H9 (cell line): Measurements from ENCODE around the gene ALAD. TPM values are rescaled to one million over a fixed set of nuclear protein-coding genes. Genes with fewer than 3 reads are reported as not detected.

Experiments
- DNase-seq: peaks from one replicate; pipeline ENCODE4 v3.0.0-alpha.2; 2017
- H2AFZ ChIP-seq: one replicate; pipeline ENCODE4 v1.6.1; 2013; ENCODE audit warnings: mild to moderate bottlenecking, low read length, control low read depth, moderate library complexity
- H2AK5ac ChIP-seq: 2 replicates; pipeline ENCODE4 v1.6.1; 2013; ENCODE audit warnings: low read length, control low read depth, mixed read lengths; ENCODE audit not compliant: insufficient read length
- H2BK120ac ChIP-seq: one replicate; pipeline ENCODE4 v1.6.1; 2013; ENCODE audit warnings: low read depth, mild to moderate bottlenecking, low read length, control low read depth, inconsistent platforms; ENCODE audit not compliant: poor library complexity, severe bottlenecking
- H2BK12ac ChIP-seq: 2 replicates; pipeline ENCODE4 v1.6.1; 2013; ENCODE audit warnings: low read length, control low read depth, mixed read lengths, low read depth; ENCODE audit not compliant: insufficient read length
- H2BK15ac ChIP-seq: 2 replicates; pipeline ENCODE4 v1.6.1; 2013; ENCODE audit warnings: low read depth, low read length, control low read depth
- H2BK20ac ChIP-seq: one replicate; pipeline ENCODE4 v1.6.1; 2013; ENCODE audit warnings: low read depth, mild to moderate bottlenecking, low read length, control low read depth, inconsistent platforms; ENCODE audit not compliant: poor library complexity, severe bottlenecking
- H2BK5ac ChIP-seq: 2 replicates; pipeline ENCODE4 v1.6.1; 2013; ENCODE audit warnings: low read length, control low read depth, mixed read lengths; ENCODE audit not compliant: insufficient read length
- H3K14ac ChIP-seq: 2 replicates; pipeline ENCODE4 v1.6.1; 2013; ENCODE audit warnings: low read length, control low read depth; ENCODE audit not compliant: insufficient read depth
- H3K18ac ChIP-seq: 2 replicates; pipeline ENCODE4 v1.6.1; 2013; ENCODE audit warnings: low read depth, mild to moderate bottlenecking, mixed read lengths, low read length, control low read depth; ENCODE audit not compliant: insufficient read length
- H3K23ac ChIP-seq: 2 replicates; pipeline ENCODE4 v1.6.1; 2013; ENCODE audit warnings: low read length, control low read depth, mixed read lengths, low read depth; ENCODE audit not compliant: insufficient read length
- H3K23me2 ChIP-seq: 2 replicates; pipeline ENCODE4 v1.6.1; 2013; ENCODE audit warnings: low read depth, mild to moderate bottlenecking, mixed read lengths, low read length, control low read depth; ENCODE audit not compliant: insufficient read length, poor library complexity, severe bottlenecking
- H3K27ac ChIP-seq: 2 replicates; pipeline ENCODE4 v1.5.1; 2013; ENCODE audit warnings: low read length, control low read depth, mixed read lengths, low read depth; ENCODE audit not compliant: insufficient read length
- H3K27me3 ChIP-seq: 2 replicates; pipeline ENCODE4 v1.6.1; 2013; ENCODE audit warnings: low read length, control low read depth, inconsistent platforms; ENCODE audit not compliant: insufficient read depth
- H3K4ac ChIP-seq: 2 replicates; pipeline ENCODE4 v1.6.1; 2013; ENCODE audit warnings: low read depth, mild to moderate bottlenecking, control low read depth, inconsistent platforms, low read length, moderate library complexity
- H3K4me1 ChIP-seq: 2 replicates; pipeline ENCODE4 v1.6.1; 2013; ENCODE audit warnings: low read length, control low read depth, inconsistent platforms; ENCODE audit not compliant: insufficient read depth
- H3K4me2 ChIP-seq: 2 replicates; pipeline ENCODE4 v1.6.1; 2013; ENCODE audit warnings: low read length, control low read depth, mixed read lengths; ENCODE audit not compliant: insufficient read length, insufficient read depth
- H3K56ac ChIP-seq: 2 replicates; pipeline ENCODE4 v1.6.1; 2013; ENCODE audit warnings: low read depth, mild to moderate bottlenecking, mixed read lengths, low read length, control low read depth; ENCODE audit not compliant: insufficient read length
- H3K79me1 ChIP-seq: 2 replicates; pipeline ENCODE4 v1.6.1; 2013; ENCODE audit warnings: low read depth, mild to moderate bottlenecking, moderate library complexity, low read length, control low read depth, inconsistent platforms; ENCODE audit not compliant: insufficient read depth, poor library complexity, severe bottlenecking
- H3K79me2 ChIP-seq: 2 replicates; pipeline ENCODE4 v1.6.1; 2013; ENCODE audit warnings: low read length, control low read depth, inconsistent platforms; ENCODE audit not compliant: insufficient read depth
- H3K9ac ChIP-seq: 2 replicates; pipeline ENCODE4 v1.6.1; 2013; ENCODE audit warnings: low read length, control low read depth, mixed read lengths; ENCODE audit not compliant: insufficient read length; ENCODE audit errors: extremely low read depth
- H3K9me3 ChIP-seq: one replicate; pipeline ENCODE4 v1.6.1; 2013; ENCODE audit warnings: low read depth, low read length, inconsistent platforms; ENCODE audit not compliant: control insufficient read depth
- H3T11ph ChIP-seq: one replicate; pipeline ENCODE4 v1.6.1; 2013; ENCODE audit warnings: mild to moderate bottlenecking, low read length, control low read depth, inconsistent platforms
- H4K20me1 ChIP-seq: one replicate; pipeline ENCODE4 v1.6.1; 2013; ENCODE audit not compliant: control insufficient read depth, insufficient read length, insufficient read depth
- H4K5ac ChIP-seq: 2 replicates; pipeline ENCODE4 v1.6.1; 2013; ENCODE audit warnings: low read depth, mild to moderate bottlenecking, mixed read lengths, low read length, control low read depth; ENCODE audit not compliant: insufficient read length
- H4K8ac ChIP-seq: replicated peaks from 2 replicates; pipeline ENCODE4 v1.6.1; 2013; ENCODE audit warnings: low read length, control low read depth, mixed read lengths, low read depth; ENCODE audit not compliant: insufficient read length
- H4K91ac ChIP-seq: 2 replicates; pipeline ENCODE4 v1.6.1; 2013; ENCODE audit warnings: low read depth, mild to moderate bottlenecking, moderate library complexity, mixed read lengths, low read length, control low read depth; ENCODE audit not compliant: insufficient read length
- H3K27ac Mint-ChIP-seq, 3 experiments: 2 replicates in 2 of 3; 3 replicates in 1 of 3; pipeline ENCODE4 v1.8.0; 2020 to 2021; ENCODE audit warnings: mixed read lengths in 3 of 3, mild to moderate bottlenecking in 1 of 3, moderate library complexity in 1 of 3
- H3K27me3 Mint-ChIP-seq: 2 replicates; pipeline ENCODE4 v1.8.0; 2021; ENCODE audit warnings: low read depth, mild to moderate bottlenecking, moderate library complexity, mixed read lengths
- H3K36me3 Mint-ChIP-seq, 3 experiments: 2 replicates in 2 of 3; 3 replicates in 1 of 3; pipeline ENCODE4 v1.8.0; 2020 to 2021; ENCODE audit warnings: low read depth in 3 of 3, mixed read lengths in 3 of 3; ENCODE audit not compliant: insufficient read depth in 1 of 3
- H3K4me1 Mint-ChIP-seq, 2 experiments: 2 replicates each; pipeline ENCODE4 v1.8.0; 2020; ENCODE audit warnings: mixed read lengths in 2 of 2
- H3K4me3 Mint-ChIP-seq, 2 experiments: 2 replicates in 1 of 2; 3 replicates in 1 of 2; pipeline ENCODE4 v1.8.0; 2020 to 2021; ENCODE audit warnings: mild to moderate bottlenecking in 2 of 2, mixed read lengths in 2 of 2, moderate library complexity in 1 of 2
- H3K9me3 Mint-ChIP-seq, 2 experiments: 2 replicates in 1 of 2; 3 replicates in 1 of 2; pipeline ENCODE4 v1.8.0; 2020; ENCODE audit warnings: mild to moderate bottlenecking in 2 of 2, mixed read lengths in 2 of 2, moderate library complexity in 1 of 2
- CTCF ChIP-seq: fragments of 200-600 bp; sonication (generic); conservative IDR thresholded peaks from 3 replicates; pipeline ENCODE4 v1.8.0; 2021; ENCODE audit warnings: antibody characterized with exemption, mild to moderate bottlenecking
- WGBS: extraction: QIAGEN DNeasy Blood & Tissue Kit; methylation state at CpG from one replicate; pipeline ENCODE4 v1.1.7; 2013; ENCODE audit warnings: missing lambda C conversion rate, low lambda C conversion rate, mixed read lengths; ENCODE audit not compliant: insufficient read length; ENCODE audit errors: extremely low coverage; 5-methylcytosine and 5-hydroxymethylcytosine counted together
- total RNA-seq: library from RNA; stranded (reverse); gene quantifications from 2 replicates; pipeline ENCODE4 v1.2.1, GENCODE V29; 2021

Gene ALAD
- total RNA-seq, 1 experiment from 2014 or later, result 13.2 TPM

GRCh38 chr9:113341712-113342410 lies 59.2 kb downstream of the ALAD start:
- H3K56ac ChIP-seq, result no peak overlapping the region
- no peak overlapping the region for H3K14ac ChIP-seq
- no peaks in the 10 kb centered on the region; the same call in 1 of the 2 replicates for H3K27me3 ChIP-seq
- H3K9ac ChIP-seq, result no peak overlapping the region
- no peak overlapping the region for H2BK120ac ChIP-seq
- DNase-seq, result no peak
- H2AK5ac ChIP-seq, result no peak overlapping the region
- no peak overlapping the region for H3T11ph ChIP-seq
- H3K4ac ChIP-seq, result no peak overlapping the region
- H2BK15ac ChIP-seq, result no peak overlapping the region
- H3K9me3 ChIP-seq, result no peaks in the 10 kb centered on the region
- H3K27ac ChIP-seq, result no peak overlapping the region
- no peak overlapping the region for H3K23ac ChIP-seq
- H3K23me2 ChIP-seq, result peaks cover 9% of the 10 kb centered on the region
- no peaks in the 10 kb centered on the region; a peak in 1 of 5 replicates for H3K9me3 Mint-ChIP-seq
- no peak overlapping the region for H2BK20ac ChIP-seq
- no peak overlapping the region for H4K5ac ChIP-seq
- no peak overlapping the region for H2BK12ac ChIP-seq
- no peaks in the 10 kb centered on the region for H3K79me1 ChIP-seq
- H3K27me3 Mint-ChIP-seq, result peaks cover 40% of the 10 kb centered on the region
- H2BK5ac ChIP-seq, result no peak overlapping the region
- WGBS, result no CpG with 5 or more reads among the region's 9 CpGs
- no peak for TF ChIP-seq CTCF
- no peaks in the 10 kb centered on the region for H3K79me2 ChIP-seq
- H4K91ac ChIP-seq, result no peak overlapping the region
- no peaks in the 10 kb centered on the region for H3K4me1 ChIP-seq
- H3K18ac ChIP-seq, result no peak overlapping the region
- peaks cover 0 to 7% of the 10 kb centered on the region in 2 experiments for H3K4me1 Mint-ChIP-seq
- no peaks in the 10 kb centered on the region for H4K20me1 ChIP-seq
- H4K8ac ChIP-seq, result no peak overlapping the region
- no peak overlapping the region for H2AFZ ChIP-seq
- H3K4me2 ChIP-seq, result no peak overlapping the region
- H3K4me3 Mint-ChIP-seq, result no peak overlapping the region
- no peaks in the 10 kb centered on the region for H3K36me3 Mint-ChIP-seq
- no peak overlapping the region for H3K27ac Mint-ChIP-seq
